Stimulated activated CD8-positive, alpha-beta memory T cell treated with anti-CD3 and anti-CD28 coated beads, Interleukin-15, amount 100 ng/mL, for 48 hours (primary cell): Measurements from ENCODE around the gene LAIR2.

ENCODE experiments used
- DNase-seq, 2 donors: peaks; one replicate each; pipeline ENCODE4 v3.0.0-alpha.2; 2020; ENCODE audit warnings: low read depth in 2 of 2

Gene LAIR2

GRCh38 chr19:54534156-54534555, 31.5 kb downstream of the LAIR2 start:
- DNase-seq, result no peak

- no peak for DNase-seq
Observed at GRCh38 chr19:54535601-54536000, 33.0 kb downstream of the LAIR2 start.

DNA sequence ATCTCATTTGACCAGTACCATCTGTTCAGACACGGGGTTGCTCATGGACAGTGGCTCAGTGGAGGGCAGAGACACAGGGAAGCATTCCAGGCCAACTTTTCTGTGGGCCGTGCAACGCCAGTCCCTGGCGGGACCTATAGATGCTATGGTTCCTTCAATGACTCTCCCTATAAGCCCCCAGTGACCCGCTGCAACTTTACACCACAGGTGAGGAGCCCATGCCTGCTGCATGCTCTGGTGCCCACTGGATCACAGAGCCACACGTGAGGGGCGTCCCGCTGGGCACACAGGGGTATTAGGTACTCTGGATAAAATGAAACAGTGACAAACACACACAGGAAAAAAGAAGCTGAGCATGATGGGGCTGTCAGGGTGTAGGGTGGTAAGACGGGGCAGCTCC, 34.3 kb downstream of the LAIR2 start:
- no peak for DNase-seq

DNA sequence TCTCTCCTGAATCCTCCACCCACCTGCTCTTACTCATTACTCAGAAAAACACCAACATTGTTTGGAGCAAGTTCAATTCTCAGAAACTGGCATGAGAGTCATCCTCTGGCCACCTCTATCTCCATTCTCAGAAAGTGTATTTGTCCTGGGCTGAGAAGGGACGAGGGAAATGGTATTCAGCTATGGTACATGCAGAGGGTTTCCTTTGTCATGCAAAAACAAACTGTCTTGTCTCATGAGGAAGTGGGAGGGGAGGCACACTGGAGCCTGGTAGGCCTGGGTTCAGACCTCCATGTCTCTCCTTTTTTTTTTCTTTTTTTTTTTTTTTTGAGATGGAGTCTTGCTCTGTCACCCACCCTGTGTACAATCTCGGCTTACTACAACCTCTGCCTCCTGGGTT, 39.1 kb downstream of the LAIR2 start:
- DNase-seq, result no peak

DNA sequence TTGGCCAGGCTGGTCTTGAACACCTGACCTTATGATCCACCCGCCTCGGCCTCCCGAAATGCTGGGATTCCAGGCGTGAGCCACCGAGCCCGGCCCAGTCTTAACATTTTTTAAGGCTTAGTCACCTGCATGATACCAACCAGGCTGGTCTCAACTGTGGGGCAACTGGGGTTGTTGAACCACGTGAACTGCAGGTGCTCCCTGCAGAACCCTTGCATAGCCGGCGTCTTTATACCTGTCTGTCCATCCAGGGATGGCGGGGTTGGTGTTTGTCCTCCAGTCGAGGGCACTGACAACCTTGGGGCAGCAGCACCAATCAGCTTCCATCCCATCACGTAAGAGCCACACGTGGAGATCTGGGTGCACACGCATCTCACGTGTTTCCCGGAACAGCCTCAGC, 46.2 kb downstream of the LAIR2 start:
- no peak for DNase-seq

DNA sequence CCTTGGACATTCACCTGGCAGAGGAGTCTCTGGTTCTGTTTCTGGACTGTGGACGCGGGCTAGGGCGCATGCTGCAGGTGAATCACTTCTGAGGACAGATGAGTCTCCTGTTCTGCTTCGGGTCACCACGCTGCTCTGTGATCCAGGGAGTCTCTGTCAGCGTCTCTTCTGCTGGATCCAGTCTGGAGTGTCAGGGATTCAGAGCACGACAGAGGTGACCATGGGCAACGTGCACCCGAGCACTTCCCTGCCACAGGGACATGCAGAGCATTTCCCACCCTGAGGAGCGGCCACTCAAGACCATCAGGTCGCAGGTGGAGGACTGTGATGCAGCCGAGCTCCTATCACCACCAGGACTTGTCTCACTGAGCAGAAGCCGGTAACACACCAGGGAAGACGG, 46.6 kb downstream of the LAIR2 start:
- no peak for DNase-seq

DNA sequence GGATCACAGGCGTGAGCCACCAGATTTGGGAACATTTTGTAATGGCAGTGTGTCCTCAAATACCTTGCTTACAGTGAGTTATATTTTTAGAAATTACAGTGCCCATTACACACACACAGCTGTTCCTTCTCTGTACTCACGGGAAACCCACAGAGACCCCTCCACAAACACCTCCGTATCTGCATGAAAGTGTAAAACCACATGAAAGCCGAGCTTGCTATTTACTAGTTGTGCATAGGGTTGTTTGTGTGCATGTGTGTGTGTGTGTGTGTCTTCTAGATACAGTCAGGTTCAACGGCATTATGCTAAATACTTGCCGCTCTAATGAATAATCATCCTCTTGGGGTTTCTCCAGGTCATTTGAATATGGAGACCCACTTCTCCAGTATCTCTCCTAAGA, 48.7 kb downstream of the LAIR2 start:
- DNase-seq, result no peak

GRCh38 chr19:54551950-54552912, 49.6 kb downstream of the LAIR2 start:
- no peak for DNase-seq

DNA sequence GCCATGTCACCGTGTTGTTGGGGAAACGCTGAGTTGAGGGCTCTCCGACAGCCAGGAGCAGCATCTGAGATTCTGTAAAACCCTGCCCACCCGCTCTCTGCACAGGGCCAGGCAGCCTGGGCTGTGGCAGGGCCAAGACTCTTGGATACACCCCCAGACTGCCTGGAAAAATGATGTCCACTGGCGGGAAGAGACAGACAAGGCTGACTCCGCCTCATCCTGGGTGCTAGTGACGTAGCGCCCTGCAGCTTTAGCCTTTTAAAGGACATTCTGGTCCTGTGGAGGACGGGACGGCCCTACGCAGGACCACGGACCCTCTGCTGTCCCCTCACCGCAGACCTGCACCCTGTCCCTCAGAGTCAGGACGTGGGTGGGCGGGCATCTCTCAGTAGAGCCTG, 50.3 kb downstream of the LAIR2 start:
- DNase-seq, result no peak

DNA sequence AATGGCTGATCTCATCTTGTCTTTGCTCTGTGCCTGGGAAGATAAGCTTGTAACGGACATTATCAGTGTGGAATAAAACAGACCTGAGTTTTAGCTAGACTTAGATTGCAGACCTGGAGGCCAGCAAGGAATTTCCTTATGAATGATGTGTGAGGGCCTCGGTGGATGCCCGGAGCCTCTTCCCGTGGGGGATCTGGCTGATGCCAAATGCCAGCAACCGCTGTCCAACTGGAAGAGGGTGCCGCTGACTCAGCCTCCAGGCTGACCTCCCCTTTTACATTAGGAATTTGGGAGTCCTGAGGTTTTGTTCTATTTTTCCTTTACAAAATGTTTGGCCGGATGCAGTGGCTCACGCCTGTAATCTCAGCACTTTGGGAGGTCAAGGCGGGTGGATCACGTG, 51.4 kb downstream of the LAIR2 start:
- DNase-seq, result no peak

GRCh38 chr19:54554896-54555295, 52.3 kb downstream of the LAIR2 start:
- no peak for DNase-seq

DNA sequence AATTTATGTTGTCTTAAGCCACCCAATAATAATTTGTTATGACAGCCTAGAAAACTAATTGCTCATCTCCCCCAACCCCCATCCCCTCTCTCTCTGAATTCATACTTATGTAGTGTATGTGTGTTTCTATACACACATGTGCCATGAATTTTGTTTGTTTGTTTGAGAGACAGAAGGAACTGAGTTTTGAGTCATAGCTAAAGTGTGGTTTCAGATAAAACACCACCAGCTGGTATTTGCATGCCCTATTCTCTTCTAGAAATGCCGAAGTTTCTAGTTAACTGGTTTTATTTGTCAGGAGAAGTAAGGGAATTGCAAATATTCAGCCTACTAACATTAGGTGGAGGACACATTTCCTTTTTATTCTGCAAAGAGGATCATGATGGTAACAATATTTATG, 53.6 kb downstream of the LAIR2 start:
- no peak for DNase-seq

- DNase-seq, result no peak
Observed at GRCh38 chr19:54558339-54558738, 55.7 kb downstream of the LAIR2 start.
